Left lung (tissue), 10 donors: Measurements from ENCODE around the gene OTUB1. TPM values are rescaled to one million over a fixed set of nuclear protein-coding genes. Genes with fewer than 3 reads are reported as not detected.

ENCODE experiments used
- ATAC-seq: fragments of 200-7000 bp; cut with Tn5 transposase; one replicate; pipeline ENCODE4 v1.9.1; 2020; ENCODE audit warnings: moderate library complexity
- DNase-seq, 4 donors: peaks; one replicate each; pipeline ENCODE4 v3.0.0-alpha.2; 2013 to 2020
- H3K27ac ChIP-seq, 2 donors: fragments of 200-600 bp; sonication (generic) in 1 of 2; one replicate each; pipeline versions ENCODE4 v1.5.0 to v1.8.0; 2020 to 2021
- H3K27me3 ChIP-seq, 2 donors: fragments of 200-600 bp; sonication (generic) in 1 of 2; one replicate each; pipeline versions ENCODE4 v1.5.0 to v1.8.0; 2020 to 2021
- H3K36me3 ChIP-seq, 2 donors: fragments of 200-600 bp; sonication (generic) in 1 of 2; one replicate each; pipeline versions ENCODE4 v1.5.0 to v1.8.0; 2020 to 2021
- H3K4me1 ChIP-seq, 2 donors: fragments of 200-600 bp; one replicate each; pipeline ENCODE4 v1.8.0; 2021
- H3K4me3 ChIP-seq, 2 donors: fragments of 200-600 bp; sonication (generic) in 1 of 2; one replicate each; pipeline versions ENCODE4 v1.5.0 to v1.8.0; 2020 to 2021; ENCODE audit warnings: mild to moderate bottlenecking in 1 of 2
- H3K9me3 ChIP-seq, 2 donors: fragments of 200-600 bp; sonication (generic) in 1 of 2; one replicate each; pipeline versions ENCODE4 v1.5.0 to v1.8.0; 2020 to 2021
- intact Hi-C, 2 donors: fragments of 100-400 bp; cut with DNase I; formaldehyde crosslinking; loops; one replicate each; pipeline versions ENCODE4 v1.11.2 to v1.14.2; 2022
- polyA plus RNA-seq, 6 donors: library from polyadenylated mRNA; unstranded; fragments of 120-200 nt; gene quantifications; one replicate each; pipeline ENCODE4 v1.2.1, GENCODE V29; 2013; ENCODE audit not compliant: insufficient read length in 6 of 6
- total RNA-seq, 2 donors: library from RNA; stranded (reverse); fragmentation: NEBNext Ultra II Directional; extraction: Animal tissue kit (Norgen Biotek cat#: 25700); gene quantifications; one replicate each; pipeline ENCODE4 v1.2.1, GENCODE V29; 2021
- TF ChIP-seq, protein P1 (sequence below), 2 donors: fragments of 200-600 bp; sonication (generic) in 1 of 2; IDR thresholded peaks; one replicate each; pipeline versions ENCODE4 v1.5.0 to v1.8.0; 2021; ENCODE audit warnings: antibody characterized with exemption in 2 of 2
- donor health status: DM: no; HTN: yes; CAD: no.
- donor health status: DM: no; HTN: no; CAD: no.

OTUB1 gene
- total and polyA plus RNA-seq, 8 donors, result 65.0 to 94.8 (median 83.1) TPM

DNA sequence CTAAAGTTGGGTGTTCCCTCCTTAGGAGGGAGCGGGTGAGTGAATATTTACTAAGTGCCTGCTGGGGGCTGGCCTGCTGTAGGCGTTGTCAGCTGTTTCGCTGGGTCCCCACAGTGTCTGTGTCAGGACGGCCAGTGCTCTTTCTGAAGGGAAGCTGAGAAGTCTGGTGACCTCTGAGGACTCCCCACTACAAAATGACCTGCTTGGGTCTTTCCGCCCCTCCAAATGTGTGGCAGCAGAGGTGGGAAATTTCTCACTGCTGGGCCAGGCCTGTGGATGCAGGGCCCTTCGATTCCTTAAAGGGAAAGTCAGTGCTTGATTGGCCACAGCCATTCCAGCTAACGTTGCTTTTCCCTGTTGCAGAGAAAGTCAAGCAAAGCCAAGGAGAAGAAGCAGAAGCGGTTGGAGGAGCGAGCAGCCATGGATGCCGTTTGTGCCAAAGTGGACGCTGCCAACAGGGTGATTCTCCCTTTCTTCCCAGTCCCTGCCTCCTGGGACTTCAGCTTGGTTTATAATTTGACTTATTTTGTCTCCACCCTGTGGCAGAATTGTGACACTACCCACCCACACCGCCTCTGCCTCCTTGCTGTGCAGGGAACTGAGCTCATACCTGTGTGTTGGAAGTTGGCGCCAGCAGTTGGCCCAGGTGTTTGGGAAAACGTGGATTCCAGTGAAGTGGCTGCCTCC lies 40.6 kb upstream of the OTUB1 start:
- H3K36me3 ChIP-seq, result peaks cover 0 to 24% of the 10 kb centered on the region in 2 donors
- H3K4me3 ChIP-seq, result no peak overlapping the region
- TF ChIP-seq, protein P1, sequence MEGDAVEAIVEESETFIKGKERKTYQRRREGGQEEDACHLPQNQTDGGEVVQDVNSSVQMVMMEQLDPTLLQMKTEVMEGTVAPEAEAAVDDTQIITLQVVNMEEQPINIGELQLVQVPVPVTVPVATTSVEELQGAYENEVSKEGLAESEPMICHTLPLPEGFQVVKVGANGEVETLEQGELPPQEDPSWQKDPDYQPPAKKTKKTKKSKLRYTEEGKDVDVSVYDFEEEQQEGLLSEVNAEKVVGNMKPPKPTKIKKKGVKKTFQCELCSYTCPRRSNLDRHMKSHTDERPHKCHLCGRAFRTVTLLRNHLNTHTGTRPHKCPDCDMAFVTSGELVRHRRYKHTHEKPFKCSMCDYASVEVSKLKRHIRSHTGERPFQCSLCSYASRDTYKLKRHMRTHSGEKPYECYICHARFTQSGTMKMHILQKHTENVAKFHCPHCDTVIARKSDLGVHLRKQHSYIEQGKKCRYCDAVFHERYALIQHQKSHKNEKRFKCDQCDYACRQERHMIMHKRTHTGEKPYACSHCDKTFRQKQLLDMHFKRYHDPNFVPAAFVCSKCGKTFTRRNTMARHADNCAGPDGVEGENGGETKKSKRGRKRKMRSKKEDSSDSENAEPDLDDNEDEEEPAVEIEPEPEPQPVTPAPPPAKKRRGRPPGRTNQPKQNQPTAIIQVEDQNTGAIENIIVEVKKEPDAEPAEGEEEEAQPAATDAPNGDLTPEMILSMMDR (IDR thresholded peaks at IDR 0.05), result peak; percentile 64 to 87
- H3K27me3 ChIP-seq, result no peaks in the 10 kb centered on the region
- peaks cover 9 to 12% of the 10 kb centered on the region in 2 donors for H3K4me1 ChIP-seq
- DNase-seq, result peak in 3 of 4 donors; percentile 50 to 85 (median 70)
- no peaks in the 10 kb centered on the region for H3K9me3 ChIP-seq
- ATAC-seq, result peak; percentile 98
- intact Hi-C loops, result loop anchor here (10.0 kb wide), 2 partner anchors 111 to 181 kb away; partner anchors contain the start of genes MARK2 (in 1 of the 2) and ZFTA (in 1 of the 2)
- H3K27ac ChIP-seq, result no peak overlapping the region

DNA sequence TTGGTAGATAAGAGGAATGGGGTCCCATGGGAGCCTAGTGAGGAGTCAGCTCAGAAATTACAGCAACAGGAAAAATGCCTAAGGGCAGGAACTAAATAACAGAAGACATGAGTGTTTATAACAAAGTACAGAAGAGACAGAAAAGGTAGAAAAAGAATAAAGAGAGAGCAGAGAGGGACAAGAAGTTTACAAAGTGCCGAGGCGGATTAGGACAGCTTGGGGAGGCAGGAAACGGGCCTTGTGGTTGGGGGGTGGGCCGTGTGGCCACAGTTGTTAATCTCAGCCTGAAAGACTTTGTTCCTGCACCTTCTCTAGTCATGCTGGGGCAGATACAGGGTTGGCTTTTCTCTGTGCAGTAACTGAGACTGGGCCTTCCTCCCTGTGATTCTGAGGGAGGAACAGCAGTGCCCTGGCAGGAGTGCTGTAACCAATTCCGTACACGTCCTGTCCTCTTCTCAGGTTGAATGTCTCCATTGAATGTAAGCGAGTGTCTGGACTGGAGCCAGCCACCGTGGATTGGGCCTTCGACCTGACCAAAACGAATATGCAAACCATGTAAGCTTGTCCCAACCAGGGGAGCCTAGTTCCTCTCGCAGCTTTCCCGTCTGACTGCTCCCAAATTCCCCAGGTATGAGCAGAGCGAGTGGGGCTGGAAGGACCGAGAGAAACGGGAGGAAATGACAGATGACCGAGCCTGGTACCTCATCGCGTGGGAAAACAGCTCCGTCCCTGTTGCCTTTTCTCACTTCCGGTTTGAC lies 34.3 kb upstream of the OTUB1 start:
- Histone ChIP-seq H3K27me3 (no peaks in the 10 kb centered on the region), H3K4me1 (peaks cover 0 to 7% of the 10 kb centered on the region in 2 donors), H3K27ac (no peak overlapping the region), H3K36me3 (peaks cover 0 to 66% of the 10 kb centered on the region in 2 donors), H3K9me3 (no peaks in the 10 kb centered on the region), H3K4me3 (no peak overlapping the region)
- intact Hi-C loops, result no loop called here
- TF ChIP-seq, protein P1 (IDR thresholded peaks at IDR 0.05), result no peak
- DNase-seq (no peak), ATAC-seq (no peak)

DNA sequence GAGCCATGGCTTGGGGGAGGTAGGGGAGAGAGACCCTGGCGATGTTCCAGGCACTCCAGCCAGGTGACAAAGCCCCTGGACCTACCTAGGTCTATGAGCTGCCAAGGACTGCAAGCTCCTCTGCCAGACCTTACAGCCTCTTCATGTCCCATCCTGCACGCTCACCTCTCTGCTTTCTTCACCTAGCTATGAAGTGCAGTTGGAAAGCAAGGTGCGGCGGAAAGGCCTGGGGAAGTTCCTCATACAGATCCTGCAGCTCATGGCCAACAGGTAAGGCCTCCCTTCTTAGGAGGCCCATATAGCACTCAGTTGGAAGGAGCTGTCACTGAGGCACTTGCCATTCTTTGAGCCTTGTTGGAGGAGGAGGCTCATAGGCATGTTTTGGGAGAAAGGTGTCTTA lies 33.7 kb upstream of the OTUB1 start:
- no peak for DNase-seq
- TF ChIP-seq, protein P1 (IDR thresholded peaks at IDR 0.05), result no peak
- H3K36me3 ChIP-seq, result peaks cover 0 to 61% of the 10 kb centered on the region in 2 donors
- H3K4me3 ChIP-seq, result no peak overlapping the region
- peaks cover 0 to 7% of the 10 kb centered on the region in 2 donors for H3K4me1 ChIP-seq
- no peaks in the 10 kb centered on the region for H3K27me3 ChIP-seq
- intact Hi-C loops, result no loop called here
- H3K27ac ChIP-seq, result no peak overlapping the region
- H3K9me3 ChIP-seq, result no peaks in the 10 kb centered on the region
- ATAC-seq, result no peak

DNA sequence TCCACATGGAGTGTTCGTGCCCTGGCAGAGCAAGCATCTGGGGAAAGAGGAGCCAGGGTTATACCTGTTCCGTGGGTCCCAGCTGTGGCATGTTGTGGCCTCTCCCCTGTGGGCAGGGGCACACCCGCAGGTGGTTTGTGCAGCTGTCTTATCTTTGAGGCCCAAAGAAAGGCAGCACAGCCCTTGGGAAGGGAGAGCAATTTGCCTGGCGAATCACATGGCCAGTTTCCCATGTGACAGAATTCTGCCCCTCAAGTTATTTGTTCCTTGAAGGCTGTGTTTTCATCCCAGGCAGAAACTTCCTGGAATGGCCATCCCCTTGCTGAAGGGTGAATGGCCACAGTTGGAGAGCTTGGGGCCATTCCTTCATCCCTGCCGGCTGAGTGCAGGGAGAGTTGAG lies 28.2 kb upstream of the OTUB1 start:
- TF ChIP-seq, protein P1 (IDR thresholded peaks at IDR 0.05), result no peak
- intact Hi-C loops, result no loop called here
- DNase-seq (no peak), ATAC-seq (no peak)
- H3K4me3 ChIP-seq, result no peak overlapping the region
- no peaks in the 10 kb centered on the region for H3K4me1 ChIP-seq
- no peaks in the 10 kb centered on the region for H3K9me3 ChIP-seq
- peaks cover 0 to 36% of the 10 kb centered on the region in 2 donors for H3K36me3 ChIP-seq
- H3K27me3 ChIP-seq, result peaks cover 0 to 18% of the 10 kb centered on the region in 2 donors
- no peak overlapping the region for H3K27ac ChIP-seq
